GM23338 (cell line): ENCODE data around the gene UGT2B17.

Experiments
- CREB1 ChIP-seq: fragments of 250-450 bp; sonication (Bioruptor Pico); IDR thresholded peaks from 2 replicates; pipeline ENCODE4 v1.5.0; 2020; ENCODE audit warnings: low read depth, mild to moderate bottlenecking, moderate library complexity
- EZH2 ChIP-seq: fragments of 200-600 bp; sonication (generic); IDR thresholded peaks from one replicate; pipeline ENCODE4 v1.8.0; 2017; ENCODE audit warnings: antibody characterized with exemption, mild to moderate bottlenecking, low read depth; ENCODE audit not compliant: unreplicated experiment
- EZH2phosphoT487 ChIP-seq: fragments of 200-600 bp; sonication (generic); IDR thresholded peaks from one replicate; pipeline ENCODE4 v1.8.1; 2018; ENCODE audit warnings: antibody characterized with exemption; ENCODE audit not compliant: unreplicated experiment
- POLR2AphosphoS5 ChIP-seq: IDR thresholded peaks from 2 replicates; pipeline ENCODE4 v1.6.1; 2016; ENCODE audit warnings: antibody characterized with exemption, low read depth
- STAT1 ChIP-seq: IDR thresholded peaks from one replicate; pipeline ENCODE4 v1.6.1; 2016; ENCODE audit warnings: antibody characterized with exemption; ENCODE audit not compliant: unreplicated experiment
- ZNF114 ChIP-seq: fragments of 250-450 bp; sonication (Bioruptor Pico); IDR thresholded peaks from 2 replicates; pipeline ENCODE4 v1.5.0; 2020; ENCODE audit warnings: mild to moderate bottlenecking, moderate library complexity
- ZNF331 ChIP-seq: fragments of 250-450 bp; sonication (Bioruptor Pico); IDR thresholded peaks from 2 replicates; pipeline ENCODE4 v1.5.0; 2020; ENCODE audit warnings: low read depth, mild to moderate bottlenecking, moderate library complexity
- TF ChIP-seq, protein P1 (sequence below), 2 experiments: fragments of 200-600 bp in 1 of 2; sonication (generic) in 1 of 2; conservative IDR thresholded peaks; 2 replicates each; pipeline versions ENCODE4 v1.5.1 to v1.6.1; 2016 to 2017; ENCODE audit warnings: antibody characterized with exemption in 2 of 2, low read depth in 2 of 2, mild to moderate bottlenecking in 2 of 2, moderate library complexity in 1 of 2
- TF ChIP-seq, protein P2 (sequence below): IDR thresholded peaks from 2 replicates; pipeline ENCODE4 v1.6.1; 2016; ENCODE audit warnings: antibody characterized with exemption

DNA sequence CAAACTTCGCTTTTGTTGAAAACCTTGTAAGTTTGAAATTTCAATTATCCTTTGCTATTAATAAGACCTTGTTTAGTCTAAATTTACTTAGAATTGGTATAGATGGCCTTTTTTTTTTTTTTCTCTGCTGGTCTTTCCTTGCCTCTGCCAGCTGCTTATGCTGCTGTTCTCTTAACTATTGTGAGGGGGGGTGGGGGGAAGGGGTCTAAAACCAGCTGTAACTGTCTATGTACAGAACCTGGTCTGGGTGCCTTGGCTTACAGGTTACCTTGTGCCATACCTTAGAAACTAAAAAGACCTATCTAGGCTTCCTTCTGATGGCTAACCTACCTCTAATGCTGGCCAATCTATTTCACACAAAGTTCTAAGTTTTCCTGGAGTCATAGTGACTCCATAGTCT is 1.0 kb downstream of the UGT2B17 start:
- TF ChIP-seq, protein P1, sequence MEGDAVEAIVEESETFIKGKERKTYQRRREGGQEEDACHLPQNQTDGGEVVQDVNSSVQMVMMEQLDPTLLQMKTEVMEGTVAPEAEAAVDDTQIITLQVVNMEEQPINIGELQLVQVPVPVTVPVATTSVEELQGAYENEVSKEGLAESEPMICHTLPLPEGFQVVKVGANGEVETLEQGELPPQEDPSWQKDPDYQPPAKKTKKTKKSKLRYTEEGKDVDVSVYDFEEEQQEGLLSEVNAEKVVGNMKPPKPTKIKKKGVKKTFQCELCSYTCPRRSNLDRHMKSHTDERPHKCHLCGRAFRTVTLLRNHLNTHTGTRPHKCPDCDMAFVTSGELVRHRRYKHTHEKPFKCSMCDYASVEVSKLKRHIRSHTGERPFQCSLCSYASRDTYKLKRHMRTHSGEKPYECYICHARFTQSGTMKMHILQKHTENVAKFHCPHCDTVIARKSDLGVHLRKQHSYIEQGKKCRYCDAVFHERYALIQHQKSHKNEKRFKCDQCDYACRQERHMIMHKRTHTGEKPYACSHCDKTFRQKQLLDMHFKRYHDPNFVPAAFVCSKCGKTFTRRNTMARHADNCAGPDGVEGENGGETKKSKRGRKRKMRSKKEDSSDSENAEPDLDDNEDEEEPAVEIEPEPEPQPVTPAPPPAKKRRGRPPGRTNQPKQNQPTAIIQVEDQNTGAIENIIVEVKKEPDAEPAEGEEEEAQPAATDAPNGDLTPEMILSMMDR (conservative IDR thresholded peaks at IDR 0.05; ENCODE audit: low read depth in 2 of 2), result no peak
- TF ChIP-seq EZH2 (no peak), POLR2AphosphoS5 (no peak), ZNF331 (CRISPR knock-in tag) (no peak), CREB1 (no peak), STAT1 (no peak), EZH2phosphoT487 (no peak), ZNF114 (no peak)
- TF ChIP-seq, protein P2, sequence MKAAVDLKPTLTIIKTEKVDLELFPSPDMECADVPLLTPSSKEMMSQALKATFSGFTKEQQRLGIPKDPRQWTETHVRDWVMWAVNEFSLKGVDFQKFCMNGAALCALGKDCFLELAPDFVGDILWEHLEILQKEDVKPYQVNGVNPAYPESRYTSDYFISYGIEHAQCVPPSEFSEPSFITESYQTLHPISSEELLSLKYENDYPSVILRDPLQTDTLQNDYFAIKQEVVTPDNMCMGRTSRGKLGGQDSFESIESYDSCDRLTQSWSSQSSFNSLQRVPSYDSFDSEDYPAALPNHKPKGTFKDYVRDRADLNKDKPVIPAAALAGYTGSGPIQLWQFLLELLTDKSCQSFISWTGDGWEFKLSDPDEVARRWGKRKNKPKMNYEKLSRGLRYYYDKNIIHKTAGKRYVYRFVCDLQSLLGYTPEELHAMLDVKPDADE, result no peak
